ENCODE data around the gene ASPG.

ASPG gene

DNA sequence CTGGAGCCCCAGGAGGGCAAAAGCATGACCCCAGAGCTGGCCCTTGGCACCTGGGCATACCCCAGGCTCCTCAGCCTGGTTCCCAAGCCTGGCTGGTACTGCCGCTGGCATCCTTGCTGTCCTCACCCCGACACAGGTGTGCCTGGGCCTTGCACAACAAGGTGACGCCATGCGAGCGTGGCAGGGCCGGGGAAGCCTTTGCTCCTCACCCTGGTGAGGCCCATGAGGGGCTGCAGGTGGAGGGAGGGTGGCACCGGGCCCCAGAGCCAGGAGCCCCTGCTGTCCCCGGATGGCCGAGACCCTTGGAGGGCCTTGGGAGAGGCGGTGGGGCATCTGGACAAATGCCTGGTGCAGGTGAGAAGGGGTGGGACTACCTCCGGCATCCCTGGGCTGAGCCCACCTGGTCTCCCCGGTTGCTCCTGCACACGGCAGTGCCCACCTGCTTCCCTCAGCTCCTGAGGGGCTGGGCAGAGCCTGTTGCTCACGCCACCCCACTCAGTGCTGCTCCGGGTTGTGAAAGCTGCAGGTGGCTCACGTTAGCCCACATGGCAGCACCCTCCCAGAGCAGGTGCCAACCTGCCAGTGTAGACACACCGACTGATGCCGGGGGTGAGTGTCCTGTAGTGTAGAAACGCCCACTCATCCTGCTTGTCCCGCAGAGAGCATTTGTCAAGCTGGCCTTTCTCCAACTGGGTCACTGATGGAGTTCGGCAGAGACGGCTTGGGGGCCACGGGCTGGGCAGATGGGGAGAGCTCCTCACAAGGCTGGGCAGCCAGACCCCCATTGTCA, 28.3 kb downstream of the ASPG start:
- Histone ChIP-seq H3K27me3 (replicated peaks; ENCODE audit: insufficient read depth, low read length) (0 out of 2 replicates have a peak, but pooled peaks cover 4% of the 10 kb centered on the region), H4K20me1 (ENCODE audit: insufficient read depth, low read length) (no peaks in the 10 kb centered on the region), H3K36me3 (replicated peaks; ENCODE audit: insufficient read depth, low read length) (no peaks in the 10 kb centered on the region), H3K9ac (ENCODE audit: low read length) (no peak overlapping the region), H3K4me2 (ENCODE audit: low read depth, low read length) (no peak overlapping the region), H3K27ac (ENCODE audit: low read length) (no peak overlapping the region), H3F3A (ENCODE audit: insufficient read depth, low read length) (no peaks in the 10 kb centered on the region), H3K4me3 (ENCODE audit: low read length) (no peak overlapping the region), H3K9me3 (replicated peaks; ENCODE audit: insufficient read depth, low read length) (no peaks in the 10 kb centered on the region), H3K4me1 (ENCODE audit: low read length) (no peaks in the 10 kb centered on the region), H2AFZ (ENCODE audit: low read length) (no peak overlapping the region), H3K9me2 (replicated peaks; ENCODE audit: insufficient read depth, low read length) (no peaks in the 10 kb centered on the region), H3K79me2 (ENCODE audit: low read length) (no peaks in the 10 kb centered on the region)
- TF ChIP-seq EZH2phosphoT487 (IDR thresholded peaks at IDR 0.05; ENCODE audit: low read length) (no peak), EZH2 (optimal IDR thresholded peaks at IDR 0.05; ENCODE audit: low read depth, low read length) (no peak)
- TF ChIP-seq, protein P1, sequence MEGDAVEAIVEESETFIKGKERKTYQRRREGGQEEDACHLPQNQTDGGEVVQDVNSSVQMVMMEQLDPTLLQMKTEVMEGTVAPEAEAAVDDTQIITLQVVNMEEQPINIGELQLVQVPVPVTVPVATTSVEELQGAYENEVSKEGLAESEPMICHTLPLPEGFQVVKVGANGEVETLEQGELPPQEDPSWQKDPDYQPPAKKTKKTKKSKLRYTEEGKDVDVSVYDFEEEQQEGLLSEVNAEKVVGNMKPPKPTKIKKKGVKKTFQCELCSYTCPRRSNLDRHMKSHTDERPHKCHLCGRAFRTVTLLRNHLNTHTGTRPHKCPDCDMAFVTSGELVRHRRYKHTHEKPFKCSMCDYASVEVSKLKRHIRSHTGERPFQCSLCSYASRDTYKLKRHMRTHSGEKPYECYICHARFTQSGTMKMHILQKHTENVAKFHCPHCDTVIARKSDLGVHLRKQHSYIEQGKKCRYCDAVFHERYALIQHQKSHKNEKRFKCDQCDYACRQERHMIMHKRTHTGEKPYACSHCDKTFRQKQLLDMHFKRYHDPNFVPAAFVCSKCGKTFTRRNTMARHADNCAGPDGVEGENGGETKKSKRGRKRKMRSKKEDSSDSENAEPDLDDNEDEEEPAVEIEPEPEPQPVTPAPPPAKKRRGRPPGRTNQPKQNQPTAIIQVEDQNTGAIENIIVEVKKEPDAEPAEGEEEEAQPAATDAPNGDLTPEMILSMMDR (IDR thresholded peaks at IDR 0.05; ENCODE audit: low read length) = no peak
- DNase-seq = no peak

DNA sequence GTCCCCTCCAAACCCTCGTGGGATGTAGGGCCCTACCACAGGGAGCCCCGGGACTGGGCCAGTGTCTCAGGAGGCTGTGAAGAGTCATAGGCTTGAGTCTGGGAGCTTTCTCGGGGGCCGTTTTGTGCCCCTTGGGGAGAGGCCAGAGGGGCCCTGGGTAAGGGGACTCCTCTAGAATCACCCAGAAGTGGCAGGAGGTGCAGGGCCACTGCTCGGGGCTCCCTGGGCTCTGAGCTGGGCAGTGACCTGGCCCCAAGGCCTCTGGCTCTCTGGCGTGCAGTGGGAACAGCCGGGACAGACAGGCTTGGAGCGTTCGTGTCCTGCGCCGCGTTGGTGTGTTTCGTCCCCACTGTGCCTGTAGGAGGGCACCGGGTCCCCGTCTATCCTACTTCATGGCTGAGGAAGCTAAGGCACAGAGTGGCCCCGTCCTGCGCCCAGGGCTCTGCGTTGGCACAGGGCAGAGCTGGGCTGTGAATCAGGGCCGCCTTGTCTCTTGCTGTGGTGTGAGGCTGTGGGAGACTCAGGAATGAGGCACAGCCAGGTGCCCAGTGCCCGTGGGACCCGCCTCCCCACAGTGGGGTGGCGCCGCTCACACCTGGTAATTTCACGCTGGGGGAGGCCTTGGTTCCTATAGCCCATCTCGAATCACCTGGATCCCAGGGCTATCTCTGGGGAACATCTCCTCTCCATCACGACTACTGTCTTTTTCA, 29.1 kb downstream of the ASPG start:
- no peak overlapping the region for H3K4me3 ChIP-seq (ENCODE audit: low read length)
- H4K20me1 ChIP-seq (ENCODE audit: insufficient read depth, low read length) = no peaks in the 10 kb centered on the region
- no peaks in the 10 kb centered on the region for H3K36me3 ChIP-seq (replicated peaks; ENCODE audit: insufficient read depth, low read length)
- TF ChIP-seq EZH2phosphoT487 (IDR thresholded peaks at IDR 0.05; ENCODE audit: low read length) (no peak), EZH2 (optimal IDR thresholded peaks at IDR 0.05; ENCODE audit: low read depth, low read length) (no peak)
- TF ChIP-seq, protein P1 (IDR thresholded peaks at IDR 0.05; ENCODE audit: low read length) = no peak
- H3K4me1 ChIP-seq (ENCODE audit: low read length) = no peaks in the 10 kb centered on the region
- no peak overlapping the region for H3K4me2 ChIP-seq (ENCODE audit: low read depth, low read length)
- no peaks in the 10 kb centered on the region for H3K9me2 ChIP-seq (replicated peaks; ENCODE audit: insufficient read depth, low read length)
- H2AFZ ChIP-seq (ENCODE audit: low read length) = no peak overlapping the region
- H3K9me3 ChIP-seq (replicated peaks; ENCODE audit: insufficient read depth, low read length) = no peaks in the 10 kb centered on the region
- no peaks in the 10 kb centered on the region for H3K79me2 ChIP-seq (ENCODE audit: low read length)
- H3K27ac ChIP-seq (ENCODE audit: low read length) = no peak overlapping the region
- H3K27me3 ChIP-seq (replicated peaks; ENCODE audit: insufficient read depth, low read length) = 0 out of 2 replicates have a peak, but pooled peaks cover 4% of the 10 kb centered on the region
- DNase-seq = no peak
- H3F3A ChIP-seq (ENCODE audit: insufficient read depth, low read length) = no peaks in the 10 kb centered on the region
- no peak overlapping the region for H3K9ac ChIP-seq (ENCODE audit: low read length)

- Histone ChIP-seq H3K4me3 (ENCODE audit: low read length) (no peak overlapping the region), H3K79me2 (ENCODE audit: low read length) (no peaks in the 10 kb centered on the region), H3K9ac (ENCODE audit: low read length) (no peak overlapping the region), H3K27ac (ENCODE audit: low read length) (no peak overlapping the region), H3K36me3 (replicated peaks; ENCODE audit: insufficient read depth, low read length) (no peaks in the 10 kb centered on the region), H3K4me1 (ENCODE audit: low read length) (no peaks in the 10 kb centered on the region), H3K9me3 (replicated peaks; ENCODE audit: insufficient read depth, low read length) (no peaks in the 10 kb centered on the region), H3K9me2 (replicated peaks; ENCODE audit: insufficient read depth, low read length) (no peaks in the 10 kb centered on the region), H4K20me1 (ENCODE audit: insufficient read depth, low read length) (no peaks in the 10 kb centered on the region), H3F3A (ENCODE audit: insufficient read depth, low read length) (no peaks in the 10 kb centered on the region), H2AFZ (ENCODE audit: low read length) (no peak overlapping the region), H3K4me2 (ENCODE audit: low read depth, low read length) (no peak overlapping the region), H3K27me3 (replicated peaks; ENCODE audit: insufficient read depth, low read length) (0 out of 2 replicates have a peak, but pooled peaks cover 4% of the 10 kb centered on the region)
- DNase-seq = no peak
- no peak for TF ChIP-seq EZH2phosphoT487 (IDR thresholded peaks at IDR 0.05; ENCODE audit: low read length)
- TF ChIP-seq, protein P1 (IDR thresholded peaks at IDR 0.05; ENCODE audit: low read length) = no peak
- TF ChIP-seq EZH2 (optimal IDR thresholded peaks at IDR 0.05; ENCODE audit: low read depth, low read length) = no peak
Observed at GRCh38 chr14:104115131-104115600, 29.7 kb downstream of the ASPG start.
